ENCODE results near the gene CFAP46. TPM values are rescaled to one million over a fixed set of nuclear protein-coding genes. Genes with fewer than 3 reads are reported as not detected.
"Not testable (repeated sequence)": the region's sequence is repeated elsewhere in the genome, so short reads cannot be mapped to it uniquely, and the experiment has no call there.

The CFAP46 gene
- total RNA-seq, 1 donor, result 0.09 TPM

DNA sequence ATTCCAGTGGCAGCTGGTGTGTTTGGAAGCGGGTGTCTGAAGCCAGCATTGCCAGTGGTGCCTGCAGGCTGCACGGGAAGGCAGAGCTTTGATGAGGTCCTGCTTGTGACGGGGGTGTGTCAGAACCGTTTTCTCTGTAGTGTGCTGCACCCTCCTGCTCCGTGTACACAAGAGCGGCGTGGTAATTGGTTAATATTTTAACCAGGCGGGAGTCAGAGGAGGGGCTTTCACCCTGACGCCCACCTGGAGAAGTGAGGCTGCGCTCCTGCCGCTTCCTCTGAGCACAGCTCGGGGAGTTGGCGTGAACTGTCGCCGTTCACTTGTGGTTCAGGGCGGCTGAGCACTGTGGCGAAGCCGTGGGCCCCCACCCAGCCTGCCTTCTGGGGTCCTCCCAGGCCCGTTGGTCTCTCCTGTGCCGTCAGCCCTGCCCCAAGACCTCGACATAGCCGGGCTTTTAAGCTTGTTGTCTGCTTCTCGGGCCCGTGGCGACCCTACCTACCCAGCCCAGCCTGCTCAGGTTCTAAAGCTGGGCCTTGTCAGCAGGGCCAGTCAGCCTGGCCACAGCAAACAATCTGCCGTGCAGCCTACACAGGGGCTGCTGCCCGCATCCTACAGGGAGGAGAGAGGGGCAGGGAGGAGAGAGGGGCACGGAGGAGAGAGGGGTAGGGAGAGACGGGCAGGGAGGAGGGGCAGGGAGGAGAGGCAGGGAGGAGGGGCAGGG lies 168.0 kb downstream of the CFAP46 start:
- DNase-seq (ENCODE audit: low read depth), result no peak
- TF ChIP-seq, protein P1, sequence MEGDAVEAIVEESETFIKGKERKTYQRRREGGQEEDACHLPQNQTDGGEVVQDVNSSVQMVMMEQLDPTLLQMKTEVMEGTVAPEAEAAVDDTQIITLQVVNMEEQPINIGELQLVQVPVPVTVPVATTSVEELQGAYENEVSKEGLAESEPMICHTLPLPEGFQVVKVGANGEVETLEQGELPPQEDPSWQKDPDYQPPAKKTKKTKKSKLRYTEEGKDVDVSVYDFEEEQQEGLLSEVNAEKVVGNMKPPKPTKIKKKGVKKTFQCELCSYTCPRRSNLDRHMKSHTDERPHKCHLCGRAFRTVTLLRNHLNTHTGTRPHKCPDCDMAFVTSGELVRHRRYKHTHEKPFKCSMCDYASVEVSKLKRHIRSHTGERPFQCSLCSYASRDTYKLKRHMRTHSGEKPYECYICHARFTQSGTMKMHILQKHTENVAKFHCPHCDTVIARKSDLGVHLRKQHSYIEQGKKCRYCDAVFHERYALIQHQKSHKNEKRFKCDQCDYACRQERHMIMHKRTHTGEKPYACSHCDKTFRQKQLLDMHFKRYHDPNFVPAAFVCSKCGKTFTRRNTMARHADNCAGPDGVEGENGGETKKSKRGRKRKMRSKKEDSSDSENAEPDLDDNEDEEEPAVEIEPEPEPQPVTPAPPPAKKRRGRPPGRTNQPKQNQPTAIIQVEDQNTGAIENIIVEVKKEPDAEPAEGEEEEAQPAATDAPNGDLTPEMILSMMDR (IDR thresholded peaks at IDR 0.05; ENCODE audit: insufficient read depth, low read length), result no peak
- no peak overlapping the region for H3K4me3 ChIP-seq (ENCODE audit: low read depth, low read length)

DNA sequence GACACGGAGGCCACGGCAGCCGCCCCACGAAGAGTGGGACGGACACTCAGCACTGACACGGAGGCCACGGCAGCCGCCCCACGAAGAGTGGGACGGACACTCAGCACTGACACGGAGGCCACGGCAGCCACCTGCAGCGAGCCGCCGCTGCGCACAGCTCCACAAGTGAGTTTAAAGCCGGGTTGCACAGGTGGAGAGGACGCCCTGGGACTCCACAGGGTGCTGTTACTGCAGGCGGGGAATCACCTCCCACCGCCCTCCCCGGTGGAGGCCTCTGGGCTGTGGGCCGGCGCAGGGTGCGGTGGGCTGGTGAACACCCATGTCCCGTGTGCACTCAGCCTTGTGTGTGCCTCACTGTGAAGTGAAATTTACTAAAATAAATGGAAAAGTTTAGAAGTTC lies 169.6 kb downstream of the CFAP46 start:
- not testable (repeated sequence) for H3K4me3 ChIP-seq (ENCODE audit: low read depth, low read length); DNase-seq (ENCODE audit: low read depth)

DNA sequence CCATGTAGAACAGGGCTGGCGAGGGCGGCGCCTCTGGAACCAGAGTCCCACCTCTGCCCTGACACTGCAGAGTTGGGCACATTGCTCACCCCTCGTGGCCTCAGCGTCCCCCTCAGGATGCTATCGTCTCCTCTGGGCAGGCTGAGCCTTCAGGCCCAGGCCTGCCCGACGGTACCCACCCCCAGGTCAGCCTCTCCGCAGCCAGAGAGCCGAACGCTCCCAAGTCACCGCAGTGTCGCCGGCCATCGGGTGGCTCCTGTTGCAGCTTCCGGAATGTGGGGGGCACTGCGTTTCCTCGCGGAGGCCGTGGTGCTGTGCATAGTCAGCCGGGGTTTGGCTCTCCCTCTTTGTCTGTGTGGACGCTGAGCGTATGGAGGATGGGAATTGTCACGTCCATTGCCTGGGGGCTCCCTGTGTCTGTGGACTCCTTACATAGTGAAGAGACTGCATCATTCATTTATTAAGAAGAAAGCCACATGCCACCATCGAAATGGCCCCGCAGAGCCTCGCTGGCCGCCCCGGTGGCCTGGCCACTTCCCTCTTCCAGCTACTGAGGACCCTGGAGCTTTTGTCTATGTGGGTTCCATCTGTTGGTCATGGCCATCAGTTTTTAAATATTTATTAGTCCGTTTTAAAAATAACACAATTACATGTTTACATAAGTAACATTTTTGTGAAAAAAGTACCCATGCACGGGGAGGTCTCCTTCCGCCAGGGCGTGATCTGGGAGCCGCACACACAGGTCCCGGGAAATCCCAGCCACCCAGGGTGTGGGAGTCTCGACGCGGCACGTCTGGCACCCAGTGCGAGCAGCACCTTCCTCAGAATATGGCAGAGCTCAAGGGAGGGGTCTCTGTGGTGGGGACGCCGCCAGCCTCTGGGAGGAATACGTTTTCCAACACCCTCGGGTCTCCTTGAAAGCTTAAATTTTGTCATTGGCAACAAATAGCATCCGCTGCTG lies 172.0 kb downstream of the CFAP46 start:
- no peak overlapping the region for H3K4me3 ChIP-seq (ENCODE audit: low read depth, low read length)
- no peak for DNase-seq (ENCODE audit: low read depth)
- TF ChIP-seq, protein P1 (IDR thresholded peaks at IDR 0.05; ENCODE audit: insufficient read depth, low read length), result no peak

DNA sequence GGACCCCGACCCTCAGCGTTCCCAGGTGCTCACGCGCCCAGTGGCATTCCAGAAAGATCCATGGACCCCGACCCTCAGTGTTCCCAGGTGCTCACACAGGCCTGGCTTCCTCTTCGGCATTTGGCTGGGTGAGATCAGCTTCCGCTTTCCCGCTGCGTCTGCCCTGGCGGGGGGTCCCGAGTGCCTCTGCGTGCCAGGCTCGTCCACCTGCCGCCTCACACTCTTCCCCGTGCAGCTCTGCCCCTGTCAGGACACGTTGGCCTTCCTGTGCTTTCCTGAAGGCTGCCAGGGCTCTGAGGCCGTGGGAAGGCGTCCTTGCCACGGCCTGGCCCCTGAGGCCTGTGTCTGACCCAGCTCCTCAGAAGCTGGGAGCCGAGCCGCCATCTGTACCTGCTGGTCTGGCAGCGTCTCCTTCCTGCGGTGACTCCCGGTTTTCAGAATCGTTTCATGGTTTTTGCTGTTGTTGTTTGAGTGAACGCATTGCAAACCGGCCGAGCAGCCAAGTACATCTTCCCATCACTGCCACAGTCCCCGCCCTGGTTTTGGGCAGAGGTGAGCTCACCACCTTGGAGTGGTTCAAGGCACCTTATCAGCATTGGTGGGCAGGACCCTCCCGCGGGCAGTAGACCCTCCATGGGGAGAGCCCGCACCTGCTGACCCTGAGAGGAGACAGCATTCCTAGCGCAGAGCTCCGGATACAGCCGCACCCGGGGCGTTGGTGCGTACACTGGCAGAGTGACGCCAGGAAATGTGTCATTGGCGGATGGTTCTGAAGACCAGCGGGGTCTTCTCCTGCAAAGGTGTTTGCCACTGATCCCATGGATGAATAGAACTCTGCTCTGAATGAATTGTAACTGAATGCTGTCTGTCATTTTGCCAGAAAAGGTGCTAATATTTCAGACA lies 173.8 kb downstream of the CFAP46 start:
- no peak overlapping the region for H3K4me3 ChIP-seq (ENCODE audit: low read depth, low read length)
- no peak for DNase-seq (ENCODE audit: low read depth)
- TF ChIP-seq, protein P1 (IDR thresholded peaks at IDR 0.05; ENCODE audit: insufficient read depth, low read length), result no peak

DNA sequence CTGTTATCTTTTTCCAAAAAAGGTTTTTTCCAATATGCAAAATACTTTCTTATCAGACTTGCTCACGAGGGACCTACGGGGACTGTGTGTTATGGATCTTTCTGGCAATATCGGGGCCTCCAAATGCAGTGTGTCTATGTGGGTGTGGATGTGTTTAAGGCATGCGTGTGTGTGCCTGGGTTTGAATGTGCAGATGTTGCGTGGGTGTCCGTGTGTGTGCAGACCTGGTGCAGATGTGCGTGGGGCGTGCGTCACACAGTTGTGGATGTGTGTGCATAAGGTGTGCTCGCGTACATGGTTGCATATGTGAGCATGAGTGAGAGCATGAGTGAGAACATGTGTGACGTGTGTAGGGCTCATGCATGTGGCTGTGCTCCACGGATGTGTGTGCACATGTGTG lies 176.1 kb downstream of the CFAP46 start:
- H3K4me3 ChIP-seq (ENCODE audit: low read depth, low read length), result no peak overlapping the region
- TF ChIP-seq, protein P1 (IDR thresholded peaks at IDR 0.05; ENCODE audit: insufficient read depth, low read length), result no peak
- DNase-seq (ENCODE audit: low read depth), result no peak

DNA sequence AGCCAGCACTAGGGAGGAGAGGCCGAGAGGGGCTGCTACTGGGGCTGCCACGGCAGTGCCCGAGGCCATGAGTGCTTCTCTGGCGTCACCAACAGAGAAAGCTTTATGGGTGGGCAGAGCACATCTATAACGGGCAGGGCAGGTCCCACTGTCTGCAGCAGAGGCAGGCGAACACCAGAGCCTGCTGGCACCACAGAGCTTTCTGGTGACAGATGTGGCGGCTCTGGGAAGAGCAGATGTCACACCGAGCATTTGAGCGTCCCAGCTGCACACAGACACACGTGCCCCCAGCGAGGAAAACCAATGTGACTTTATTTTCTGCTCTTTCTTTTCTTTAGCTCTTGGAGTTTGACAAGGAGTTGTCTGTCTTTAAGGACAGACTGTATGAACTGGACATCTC lies 176.9 kb downstream of the CFAP46 start:
- no peak for DNase-seq (ENCODE audit: low read depth)
- TF ChIP-seq, protein P1 (IDR thresholded peaks at IDR 0.05; ENCODE audit: insufficient read depth, low read length), result no peak
- H3K4me3 ChIP-seq (ENCODE audit: low read depth, low read length), result no peak overlapping the region

All from fibroblast of the aortic adventitia (primary cell).